Measurements from ENCODE around the gene MICAL2.

The MICAL2 gene

DNA sequence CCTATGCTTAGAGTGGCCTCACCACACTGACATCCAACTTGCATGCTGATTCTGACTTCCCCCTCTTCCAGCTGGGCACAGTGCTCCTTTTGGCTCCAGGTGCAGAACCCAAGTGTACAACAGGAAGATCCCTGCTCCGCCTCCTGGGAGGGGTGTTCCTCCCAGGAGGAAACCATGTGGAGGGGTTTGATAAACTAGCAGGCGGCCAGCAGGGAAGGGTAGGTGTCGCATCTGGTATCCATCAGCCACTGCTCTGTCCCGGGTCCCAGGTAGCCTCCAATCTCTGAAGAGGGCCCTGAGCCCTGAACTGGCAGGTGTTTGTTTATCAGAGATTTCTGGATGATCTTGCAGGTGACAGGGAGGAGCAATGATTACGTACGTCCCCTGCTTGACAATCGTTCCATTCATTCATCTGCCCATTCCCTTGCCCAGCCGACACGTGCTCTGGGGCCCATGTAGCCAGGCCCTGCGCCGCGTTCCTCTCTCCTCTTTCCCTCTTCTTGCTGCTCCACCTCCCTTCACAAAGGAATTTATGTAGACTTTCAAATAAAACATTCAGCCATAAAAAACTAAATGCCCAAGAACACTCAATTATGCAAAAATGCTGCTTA, 41.2 kb upstream of the MICAL2 start (continued):
- TF ChIP-seq, protein P1, sequence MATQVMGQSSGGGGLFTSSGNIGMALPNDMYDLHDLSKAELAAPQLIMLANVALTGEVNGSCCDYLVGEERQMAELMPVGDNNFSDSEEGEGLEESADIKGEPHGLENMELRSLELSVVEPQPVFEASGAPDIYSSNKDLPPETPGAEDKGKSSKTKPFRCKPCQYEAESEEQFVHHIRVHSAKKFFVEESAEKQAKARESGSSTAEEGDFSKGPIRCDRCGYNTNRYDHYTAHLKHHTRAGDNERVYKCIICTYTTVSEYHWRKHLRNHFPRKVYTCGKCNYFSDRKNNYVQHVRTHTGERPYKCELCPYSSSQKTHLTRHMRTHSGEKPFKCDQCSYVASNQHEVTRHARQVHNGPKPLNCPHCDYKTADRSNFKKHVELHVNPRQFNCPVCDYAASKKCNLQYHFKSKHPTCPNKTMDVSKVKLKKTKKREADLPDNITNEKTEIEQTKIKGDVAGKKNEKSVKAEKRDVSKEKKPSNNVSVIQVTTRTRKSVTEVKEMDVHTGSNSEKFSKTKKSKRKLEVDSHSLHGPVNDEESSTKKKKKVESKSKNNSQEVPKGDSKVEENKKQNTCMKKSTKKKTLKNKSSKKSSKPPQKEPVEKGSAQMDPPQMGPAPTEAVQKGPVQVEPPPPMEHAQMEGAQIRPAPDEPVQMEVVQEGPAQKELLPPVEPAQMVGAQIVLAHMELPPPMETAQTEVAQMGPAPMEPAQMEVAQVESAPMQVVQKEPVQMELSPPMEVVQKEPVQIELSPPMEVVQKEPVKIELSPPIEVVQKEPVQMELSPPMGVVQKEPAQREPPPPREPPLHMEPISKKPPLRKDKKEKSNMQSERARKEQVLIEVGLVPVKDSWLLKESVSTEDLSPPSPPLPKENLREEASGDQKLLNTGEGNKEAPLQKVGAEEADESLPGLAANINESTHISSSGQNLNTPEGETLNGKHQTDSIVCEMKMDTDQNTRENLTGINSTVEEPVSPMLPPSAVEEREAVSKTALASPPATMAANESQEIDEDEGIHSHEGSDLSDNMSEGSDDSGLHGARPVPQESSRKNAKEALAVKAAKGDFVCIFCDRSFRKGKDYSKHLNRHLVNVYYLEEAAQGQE (tag by site-specific recombination; IDR thresholded peaks at IDR 0.05) = no peak
- TF ChIP-seq, protein P2, sequence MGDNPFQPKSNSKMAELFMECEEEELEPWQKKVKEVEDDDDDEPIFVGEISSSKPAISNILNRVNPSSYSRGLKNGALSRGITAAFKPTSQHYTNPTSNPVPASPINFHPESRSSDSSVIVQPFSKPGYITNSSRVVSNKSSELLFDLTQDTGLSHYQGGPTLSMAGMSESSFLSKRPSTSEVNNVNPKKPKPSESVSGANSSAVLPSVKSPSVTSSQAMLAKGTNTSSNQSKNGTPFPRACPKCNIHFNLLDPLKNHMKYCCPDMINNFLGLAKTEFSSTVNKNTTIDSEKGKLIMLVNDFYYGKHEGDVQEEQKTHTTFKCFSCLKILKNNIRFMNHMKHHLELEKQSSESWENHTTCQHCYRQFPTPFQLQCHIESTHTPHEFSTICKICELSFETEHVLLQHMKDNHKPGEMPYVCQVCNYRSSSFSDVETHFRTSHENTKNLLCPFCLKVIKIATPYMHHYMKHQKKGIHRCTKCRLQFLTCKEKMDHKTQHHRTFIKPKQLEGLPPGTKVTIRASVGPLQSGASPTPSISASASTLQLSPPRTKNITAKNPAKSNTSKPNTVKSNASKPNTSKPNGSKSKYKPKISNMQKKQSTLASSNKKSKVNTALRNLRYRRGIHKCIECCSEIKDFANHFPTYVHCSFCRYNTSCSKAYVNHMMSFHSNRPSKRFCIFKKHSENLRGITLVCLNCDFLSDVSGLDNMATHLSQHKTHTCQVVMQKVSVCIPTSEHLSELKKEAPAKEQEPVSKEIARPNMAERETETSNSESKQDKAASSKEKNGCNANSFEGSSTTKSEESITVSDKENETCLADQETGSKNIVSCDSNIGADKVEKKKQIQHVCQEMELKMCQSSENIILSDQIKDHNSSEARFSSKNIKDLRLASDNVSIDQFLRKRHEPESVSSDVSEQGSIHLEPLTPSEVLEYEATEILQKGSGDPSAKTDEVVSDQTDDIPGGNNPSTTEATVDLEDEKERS (tag by site-specific recombination; IDR thresholded peaks at IDR 0.05) = no peak
- TF ChIP-seq, protein P3, sequence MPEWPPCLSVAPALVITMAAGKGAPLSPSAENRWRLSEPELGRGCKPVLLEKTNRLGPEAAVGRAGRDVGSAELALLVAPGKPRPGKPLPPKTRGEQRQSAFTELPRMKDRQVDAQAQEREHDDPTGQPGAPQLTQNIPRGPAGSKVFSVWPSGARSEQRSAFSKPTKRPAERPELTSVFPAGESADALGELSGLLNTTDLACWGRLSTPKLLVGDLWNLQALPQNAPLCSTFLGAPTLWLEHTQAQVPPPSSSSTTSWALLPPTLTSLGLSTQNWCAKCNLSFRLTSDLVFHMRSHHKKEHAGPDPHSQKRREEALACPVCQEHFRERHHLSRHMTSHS (tag by site-specific recombination; IDR thresholded peaks at IDR 0.05) = no peak
- TF ChIP-seq ZNF394 (tag by site-specific recombination; IDR thresholded peaks at IDR 0.05; ENCODE audit: borderline replicate concordance) (no peak), TRIM28 (IDR thresholded peaks at IDR 0.05; ENCODE audit: borderline replicate concordance, low read length) (no peak), KLF10 (tag by site-specific recombination; IDR thresholded peaks at IDR 0.05) (no peak), PRDM1 (tag by site-specific recombination; IDR thresholded peaks at IDR 0.05) (no peak), KLF9 (tag by site-specific recombination; IDR thresholded peaks at IDR 0.05; ENCODE audit: low read depth) (no peak)

DNA sequence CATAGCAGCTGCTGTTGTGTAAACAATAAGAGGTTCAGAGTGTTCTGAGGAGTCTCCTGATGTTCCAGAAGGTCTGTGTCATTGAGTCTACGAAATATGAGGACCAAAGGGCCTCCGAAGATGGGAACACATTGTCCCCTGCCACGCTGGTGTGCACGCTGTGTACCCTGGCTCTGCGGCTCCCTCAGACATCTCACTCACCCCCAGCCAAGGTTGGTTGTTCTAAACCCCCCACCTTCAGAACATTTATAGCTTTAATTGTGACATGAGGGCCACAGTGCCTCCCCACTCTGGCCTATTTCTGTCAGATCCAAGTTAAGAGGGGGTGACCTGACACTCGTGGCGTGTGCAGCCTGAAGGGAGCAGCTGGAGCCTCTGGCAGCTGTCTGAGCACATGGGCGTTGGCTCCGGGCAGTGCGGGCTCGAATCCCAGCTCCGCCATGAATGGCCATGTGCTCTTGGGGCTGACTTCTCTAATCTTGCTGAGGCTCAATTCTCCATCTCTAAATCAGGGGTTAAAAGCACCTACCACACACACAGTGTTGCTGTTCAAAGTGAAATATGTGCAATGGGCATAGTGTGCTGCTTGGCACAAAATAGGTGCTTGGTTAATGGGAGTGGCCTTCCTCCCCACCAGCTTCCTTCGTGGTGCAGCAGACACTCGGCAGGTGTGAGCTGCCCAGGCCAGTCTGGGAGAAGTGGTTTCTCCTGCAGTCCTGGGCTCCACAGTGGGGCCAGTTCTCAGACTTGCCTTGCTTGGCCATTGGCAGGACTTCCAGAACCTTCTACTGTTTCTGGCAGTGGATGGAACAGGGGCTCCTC, 39.7 kb upstream of the MICAL2 start:
- no peaks in the 10 kb centered on the region for H3K36me3 ChIP-seq (ENCODE audit: control insufficient read depth in 2 of 2, insufficient read depth in 1 of 2, low read length in 2 of 2)
- H3K27ac ChIP-seq (ENCODE audit: extremely low read depth, low read depth, low read length) = no peak overlapping the region
- ChIA-PET POLR2A (no interaction called here), CTCF (interaction anchor here (0.6 kb wide), 1 partner anchor 17 kb away, joined by 3 read pairs; no protein-coding TSS in a partner anchor)
- H3K9me3 ChIP-seq (ENCODE audit: control insufficient read depth, insufficient read depth, low read depth, low read length) = no peaks in the 10 kb centered on the region
- TF ChIP-seq ZSCAN23 (tag by site-specific recombination; IDR thresholded peaks at IDR 0.05) (no peak), ZNF548 (tag by site-specific recombination; IDR thresholded peaks at IDR 0.05) (no peak), ZNF114 (tag by site-specific recombination; IDR thresholded peaks at IDR 0.05) (no peak), ZNF391 (tag by site-specific recombination; IDR thresholded peaks at IDR 0.05; ENCODE audit: borderline replicate concordance, low read depth) (no peak), ZNF112 (tag by site-specific recombination; IDR thresholded peaks at IDR 0.05) (no peak), ZNF121 (tag by site-specific recombination; IDR thresholded peaks at IDR 0.05) (no peak), ZNF555 (tag by site-specific recombination; conservative IDR thresholded peaks at IDR 0.05) (no peak), ZNF248 (tag by site-specific recombination; IDR thresholded peaks at IDR 0.05) (no peak), GLI2 (tag by site-specific recombination; IDR thresholded peaks at IDR 0.05; ENCODE audit: borderline replicate concordance, low read depth) (no peak), ZNF610 (tag by site-specific recombination; IDR thresholded peaks at IDR 0.05; ENCODE audit: borderline replicate concordance) (no peak)
- TF ChIP-seq, protein P4, sequence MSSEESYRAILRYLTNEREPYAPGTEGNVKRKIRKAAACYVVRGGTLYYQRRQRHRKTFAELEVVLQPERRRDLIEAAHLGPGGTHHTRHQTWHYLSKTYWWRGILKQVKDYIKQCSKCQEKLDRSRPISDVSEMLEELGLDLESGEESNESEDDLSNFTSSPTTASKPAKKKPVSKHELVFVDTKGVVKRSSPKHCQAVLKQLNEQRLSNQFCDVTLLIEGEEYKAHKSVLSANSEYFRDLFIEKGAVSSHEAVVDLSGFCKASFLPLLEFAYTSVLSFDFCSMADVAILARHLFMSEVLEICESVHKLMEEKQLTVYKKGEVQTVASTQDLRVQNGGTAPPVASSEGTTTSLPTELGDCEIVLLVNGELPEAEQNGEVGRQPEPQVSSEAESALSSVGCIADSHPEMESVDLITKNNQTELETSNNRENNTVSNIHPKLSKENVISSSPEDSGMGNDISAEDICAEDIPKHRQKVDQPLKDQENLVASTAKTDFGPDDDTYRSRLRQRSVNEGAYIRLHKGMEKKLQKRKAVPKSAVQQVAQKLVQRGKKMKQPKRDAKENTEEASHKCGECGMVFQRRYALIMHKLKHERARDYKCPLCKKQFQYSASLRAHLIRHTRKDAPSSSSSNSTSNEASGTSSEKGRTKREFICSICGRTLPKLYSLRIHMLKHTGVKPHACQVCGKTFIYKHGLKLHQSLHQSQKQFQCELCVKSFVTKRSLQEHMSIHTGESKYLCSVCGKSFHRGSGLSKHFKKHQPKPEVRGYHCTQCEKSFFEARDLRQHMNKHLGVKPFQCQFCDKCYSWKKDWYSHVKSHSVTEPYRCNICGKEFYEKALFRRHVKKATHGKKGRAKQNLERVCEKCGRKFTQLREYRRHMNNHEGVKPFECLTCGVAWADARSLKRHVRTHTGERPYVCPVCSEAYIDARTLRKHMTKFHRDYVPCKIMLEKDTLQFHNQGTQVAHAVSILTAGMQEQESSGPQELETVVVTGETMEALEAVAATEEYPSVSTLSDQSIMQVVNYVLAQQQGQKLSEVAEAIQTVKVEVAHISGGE (tag by site-specific recombination; conservative IDR thresholded peaks at IDR 0.05; ENCODE audit: low read depth) = no peak
- no peaks in the 10 kb centered on the region for H3K4me1 ChIP-seq (ENCODE audit: control insufficient read depth, insufficient read depth, low read length)
- H3K4me3 ChIP-seq (ENCODE audit: low read depth, low read length) = no peak overlapping the region

Data from HEK293 (cell line).